ENCODE results near the gene KLK10. TPM values are rescaled to one million over a fixed set of nuclear protein-coding genes. Genes with fewer than 3 reads are reported as not detected.

The KLK10 gene
- polyA plus RNA-seq, 1 donor (not counting 4 experiments of a cell fraction or from before 2014, with no cell fraction given) = 56.3 TPM

- DNase-seq (ENCODE audit: low read depth, low spot score) (no peak), FAIRE-seq (peak; percentile 94)
- peaks cover 2 to 6% of the 10 kb centered on the region in 2 experiments for H3K36me3 ChIP-seq (ENCODE audit: control insufficient read depth in 2 of 2, extremely low read depth in 1 of 2, insufficient read depth in 2 of 2, low read length in 2 of 2)
- dilution Hi-C loops (cut with MboI; ENCODE audit: extremely low pct_ligation_motif_present, low sequenced_read_pairs) = no loop called here
- H3K79me2 ChIP-seq (ENCODE audit: control insufficient read depth, insufficient read depth, low read length) = peaks cover 14% of the 10 kb centered on the region
- no peaks in the 10 kb centered on the region for H4K20me1 ChIP-seq (ENCODE audit: control insufficient read depth, extremely low read depth, insufficient read depth, low read length)
- peaks cover 35% of the 10 kb centered on the region for H3K4me1 ChIP-seq (ENCODE audit: control insufficient read depth, extremely low read depth, insufficient read depth, low read length)
- TF ChIP-seq, protein P1, sequence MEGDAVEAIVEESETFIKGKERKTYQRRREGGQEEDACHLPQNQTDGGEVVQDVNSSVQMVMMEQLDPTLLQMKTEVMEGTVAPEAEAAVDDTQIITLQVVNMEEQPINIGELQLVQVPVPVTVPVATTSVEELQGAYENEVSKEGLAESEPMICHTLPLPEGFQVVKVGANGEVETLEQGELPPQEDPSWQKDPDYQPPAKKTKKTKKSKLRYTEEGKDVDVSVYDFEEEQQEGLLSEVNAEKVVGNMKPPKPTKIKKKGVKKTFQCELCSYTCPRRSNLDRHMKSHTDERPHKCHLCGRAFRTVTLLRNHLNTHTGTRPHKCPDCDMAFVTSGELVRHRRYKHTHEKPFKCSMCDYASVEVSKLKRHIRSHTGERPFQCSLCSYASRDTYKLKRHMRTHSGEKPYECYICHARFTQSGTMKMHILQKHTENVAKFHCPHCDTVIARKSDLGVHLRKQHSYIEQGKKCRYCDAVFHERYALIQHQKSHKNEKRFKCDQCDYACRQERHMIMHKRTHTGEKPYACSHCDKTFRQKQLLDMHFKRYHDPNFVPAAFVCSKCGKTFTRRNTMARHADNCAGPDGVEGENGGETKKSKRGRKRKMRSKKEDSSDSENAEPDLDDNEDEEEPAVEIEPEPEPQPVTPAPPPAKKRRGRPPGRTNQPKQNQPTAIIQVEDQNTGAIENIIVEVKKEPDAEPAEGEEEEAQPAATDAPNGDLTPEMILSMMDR (optimal IDR thresholded peaks at IDR 0.05 in 1 of 3, IDR thresholded peaks at IDR 0.05 in 1 of 3, conservative IDR thresholded peaks at IDR 0.05 in 1 of 3; ENCODE audit: extremely low read depth in 1 of 3, insufficient read depth in 2 of 3, low read length in 3 of 3) = no peak
- no peak for TF ChIP-seq EZH2 (IDR thresholded peaks at IDR 0.05; ENCODE audit: low read length)
- H3K4me3 ChIP-seq (ENCODE audit: control insufficient read depth in 2 of 3, extremely low read depth in 1 of 3, insufficient read depth in 2 of 3, low read depth in 1 of 3, low read length in 3 of 3) = no peak overlapping the region
- no peaks in the 10 kb centered on the region for H3K9me1 ChIP-seq (ENCODE audit: control insufficient read depth, extremely low read depth, insufficient read depth, low read length)
- H3K27ac ChIP-seq (ENCODE audit: control insufficient read depth, insufficient read depth, low read length) = no peak overlapping the region
- H3K9ac ChIP-seq (ENCODE audit: control insufficient read depth, extremely low read depth, insufficient read depth, low read length) = peak overlapping the region; percentile 25
- no peaks in the 10 kb centered on the region for H3K9me3 ChIP-seq (ENCODE audit: control insufficient read depth, low read depth, low read length)
- peak overlapping the region; percentile 24 for H3K4me2 ChIP-seq (ENCODE audit: control insufficient read depth, extremely low read depth, insufficient read depth, low read depth, low read length)
- no peaks in the 10 kb centered on the region for H3K27me3 ChIP-seq (ENCODE audit: control insufficient read depth, extremely low read depth, insufficient read depth, low read length)
- H2AFZ ChIP-seq (ENCODE audit: control insufficient read depth, low read length) = no peak overlapping the region
These were observed 20.8 kb downstream of the KLK10 start for GRCh38 chr19:50998686-50999085.

GRCh38 chr19:50998061-50998460 lies 21.4 kb downstream of the KLK10 start:
- DNase-seq (ENCODE audit: low read depth, low spot score) = no peak
- Histone ChIP-seq H2AFZ (ENCODE audit: control insufficient read depth, low read length) (no peak overlapping the region), H3K79me2 (ENCODE audit: control insufficient read depth, insufficient read depth, low read length) (peaks cover 14% of the 10 kb centered on the region), H3K4me3 (ENCODE audit: control insufficient read depth in 2 of 3, extremely low read depth in 1 of 3, insufficient read depth in 2 of 3, low read depth in 1 of 3, low read length in 3 of 3) (no peak overlapping the region), H3K27me3 (ENCODE audit: control insufficient read depth, extremely low read depth, insufficient read depth, low read length) (no peaks in the 10 kb centered on the region), H3K9me1 (ENCODE audit: control insufficient read depth, extremely low read depth, insufficient read depth, low read length) (no peaks in the 10 kb centered on the region), H3K27ac (ENCODE audit: control insufficient read depth, insufficient read depth, low read length) (no peak overlapping the region), H3K9ac (ENCODE audit: control insufficient read depth, extremely low read depth, insufficient read depth, low read length) (no peak overlapping the region), H3K4me2 (ENCODE audit: control insufficient read depth, extremely low read depth, insufficient read depth, low read depth, low read length) (no peak overlapping the region), H3K36me3 (ENCODE audit: control insufficient read depth in 2 of 2, extremely low read depth in 1 of 2, insufficient read depth in 2 of 2, low read length in 2 of 2) (peaks cover 2 to 6% of the 10 kb centered on the region in 2 experiments), H4K20me1 (ENCODE audit: control insufficient read depth, extremely low read depth, insufficient read depth, low read length) (no peaks in the 10 kb centered on the region), H3K4me1 (ENCODE audit: control insufficient read depth, extremely low read depth, insufficient read depth, low read length) (peaks cover 39% of the 10 kb centered on the region), H3K9me3 (ENCODE audit: control insufficient read depth, low read depth, low read length) (no peaks in the 10 kb centered on the region)
- dilution Hi-C loops (cut with MboI; ENCODE audit: extremely low pct_ligation_motif_present, low sequenced_read_pairs) = no loop called here
- no peak for FAIRE-seq
- TF ChIP-seq, protein P1 (optimal IDR thresholded peaks at IDR 0.05 in 1 of 3, IDR thresholded peaks at IDR 0.05 in 1 of 3, conservative IDR thresholded peaks at IDR 0.05 in 1 of 3; ENCODE audit: extremely low read depth in 1 of 3, insufficient read depth in 2 of 3, low read length in 3 of 3) = no peak
- TF ChIP-seq EZH2 (IDR thresholded peaks at IDR 0.05; ENCODE audit: low read length) = no peak
